Nephron progenitor cell (in vitro differentiated cells): ENCODE measurements around the gene SORCS2.

Experiments used
- DNase-seq: peaks from one replicate; pipeline ENCODE4 v3.0.0; 2021
- H3K27ac Mint-ChIP-seq: 2 replicates; pipeline ENCODE4 v1.8.0; 2021; ENCODE audit warnings: mild to moderate bottlenecking, moderate library complexity, mixed read lengths
- H3K27me3 Mint-ChIP-seq: 2 replicates; pipeline ENCODE4 v1.8.0; 2021; ENCODE audit warnings: mild to moderate bottlenecking, low read depth, mixed read lengths; ENCODE audit not compliant: poor library complexity
- H3K36me3 Mint-ChIP-seq: 2 replicates; pipeline ENCODE4 v1.8.0; 2021; ENCODE audit warnings: low read depth, mixed read lengths
- H3K4me1 Mint-ChIP-seq: 2 replicates; pipeline ENCODE4 v1.8.0; 2021; ENCODE audit warnings: mixed read lengths
- H3K4me3 Mint-ChIP-seq: 2 replicates; pipeline ENCODE4 v1.8.0; 2021; ENCODE audit warnings: mild to moderate bottlenecking, moderate library complexity, mixed read lengths
- H3K9me3 Mint-ChIP-seq: 2 replicates; pipeline ENCODE4 v1.8.0; 2021; ENCODE audit warnings: mild to moderate bottlenecking, moderate library complexity, mixed read lengths
- CTCF ChIP-seq: fragments of 200-600 bp; sonication (generic); IDR thresholded peaks from 2 replicates; pipeline ENCODE4 v1.5.0; 2021; ENCODE audit warnings: antibody characterized with exemption

Gene SORCS2

GRCh38 chr4:7334521-7335275, 142.4 kb downstream of the SORCS2 start:
- no peak for DNase-seq
- Mint-ChIP-seq H3K27me3 (no peaks in the 10 kb centered on the region), H3K4me1 (peaks cover 29% of the 10 kb centered on the region), H3K4me3 (no peak overlapping the region), H3K36me3 (peaks cover 4% of the 10 kb centered on the region), H3K27ac (peak overlapping the region; percentile 31), H3K9me3 (peaks cover 5% of the 10 kb centered on the region)
- no peak for TF ChIP-seq CTCF

GRCh38 chr4:7335344-7336066, 143.2 kb downstream of the SORCS2 start:
- TF ChIP-seq CTCF = peak; percentile 66
- H3K27ac Mint-ChIP-seq = no peak overlapping the region
- H3K9me3 Mint-ChIP-seq = peaks cover 5% of the 10 kb centered on the region
- H3K36me3 Mint-ChIP-seq = peaks cover 4% of the 10 kb centered on the region
- peak; percentile 81 for DNase-seq
- no peak overlapping the region for H3K4me3 Mint-ChIP-seq
- H3K4me1 Mint-ChIP-seq = peaks cover 29% of the 10 kb centered on the region
- H3K27me3 Mint-ChIP-seq = no peaks in the 10 kb centered on the region

GRCh38 chr4:7336067-7336569, 143.8 kb downstream of the SORCS2 start:
- no peak for DNase-seq
- Mint-ChIP-seq H3K36me3 (peaks cover 4% of the 10 kb centered on the region), H3K27ac (no peak overlapping the region), H3K4me3 (no peak overlapping the region), H3K9me3 (peaks cover 5% of the 10 kb centered on the region), H3K27me3 (no peaks in the 10 kb centered on the region), H3K4me1 (peaks cover 26% of the 10 kb centered on the region)
- TF ChIP-seq CTCF = no peak

- H3K27ac Mint-ChIP-seq = no peak overlapping the region
- H3K36me3 Mint-ChIP-seq = peaks cover 4% of the 10 kb centered on the region
- H3K4me3 Mint-ChIP-seq = no peak overlapping the region
- H3K27me3 Mint-ChIP-seq = no peaks in the 10 kb centered on the region
- H3K4me1 Mint-ChIP-seq = peaks cover 20% of the 10 kb centered on the region
- H3K9me3 Mint-ChIP-seq = peaks cover 5% of the 10 kb centered on the region
- DNase-seq = no peak
- no peak for TF ChIP-seq CTCF
These were observed 144.4 kb downstream of the SORCS2 start for GRCh38 chr4:7336732-7337131.

GRCh38 chr4:7337196-7338058, 145.1 kb downstream of the SORCS2 start:
- H3K9me3 Mint-ChIP-seq = peaks cover 5% of the 10 kb centered on the region
- no peak overlapping the region for H3K27ac Mint-ChIP-seq
- no peak overlapping the region for H3K4me3 Mint-ChIP-seq
- H3K4me1 Mint-ChIP-seq = peaks cover 24% of the 10 kb centered on the region
- no peak for TF ChIP-seq CTCF
- DNase-seq = no peak
- H3K36me3 Mint-ChIP-seq = peaks cover 4% of the 10 kb centered on the region
- no peaks in the 10 kb centered on the region for H3K27me3 Mint-ChIP-seq
